Caco-2 (cell line): ENCODE measurements around the gene SESN2. TPM values are rescaled to one million over a fixed set of nuclear protein-coding genes. Genes with fewer than 3 reads are reported as not detected.

Experiments used
- BruUV-seq: library from RNA; stranded (reverse); fragments of 400-500 nt; replicated peaks from 2 replicates; lab custom pipeline; 2021; lab: Mats Ljungman, UMichigan
- CTCF ChIA-PET: fragments of 300-600 bp; sonication (Branson Sonifier 250); formaldehyde crosslinking; loops from one replicate; lab custom pipeline; 2022; ENCODE audit warnings: antibody characterized with exemption; lab: Charles Lee
- POLR2A ChIA-PET: fragments of 300-600 bp; sonication (Branson Sonifier 250); formaldehyde crosslinking; loops from one replicate; lab custom pipeline; 2022; ENCODE audit warnings: antibody characterized with exemption; lab: Charles Lee
- DNase-seq, 2 experiments: peaks; one replicate each; pipeline versions ENCODE4 v3.0.0 to v3.0.0-alpha.2; 2020 to 2022
- H3K27me3 ChIP-seq: replicated peaks from 2 replicates; pipeline ENCODE4 v1.6.0; 2011; ENCODE audit warnings: low read length; ENCODE audit not compliant: control insufficient read depth, insufficient read depth
- H3K36me3 ChIP-seq: 2 replicates; pipeline ENCODE4 v1.5.1; 2011; ENCODE audit warnings: low read length; ENCODE audit not compliant: control insufficient read depth, insufficient read depth
- H3K4me1 ChIP-seq: fragments of 250-450 bp; sonication (Bioruptor Pico); 2 replicates; pipeline ENCODE4 v1.5.1; 2020; ENCODE audit warnings: mild to moderate bottlenecking
- H3K4me3 ChIP-seq: 2 replicates; pipeline ENCODE4 v1.5.1; 2011; ENCODE audit warnings: low read depth, mild to moderate bottlenecking, control low read depth, low read length
- H3K9me3 ChIP-seq: fragments of 250-450 bp; sonication (Bioruptor Pico); 2 replicates; pipeline ENCODE4 v1.5.1; 2020; ENCODE audit warnings: mild to moderate bottlenecking, moderate library complexity
- H3K27ac Mint-ChIP-seq: one replicate; pipeline ENCODE4 v1.8.0; 2022; ENCODE audit warnings: mixed read lengths; ENCODE audit not compliant: unreplicated experiment
- H3K27me3 Mint-ChIP-seq: one replicate; pipeline ENCODE4 v1.8.0; 2022; ENCODE audit warnings: mixed read lengths; ENCODE audit not compliant: insufficient read depth, unreplicated experiment
- H3K36me3 Mint-ChIP-seq: one replicate; pipeline ENCODE4 v1.8.0; 2022; ENCODE audit warnings: mild to moderate bottlenecking, mixed read lengths; ENCODE audit not compliant: insufficient read depth, unreplicated experiment
- H3K4me1 Mint-ChIP-seq: one replicate; pipeline ENCODE4 v1.8.0; 2022; ENCODE audit warnings: low read depth, mixed read lengths; ENCODE audit not compliant: unreplicated experiment
- H3K4me3 Mint-ChIP-seq: one replicate; pipeline ENCODE4 v1.8.0; 2022; ENCODE audit warnings: mild to moderate bottlenecking, moderate library complexity, mixed read lengths; ENCODE audit not compliant: unreplicated experiment
- H3K9me3 Mint-ChIP-seq: one replicate; pipeline ENCODE4 v1.8.0; 2022; ENCODE audit warnings: mixed read lengths; ENCODE audit not compliant: unreplicated experiment
- intact Hi-C: fragments of 100-400 bp; cut with micrococcal nuclease; formaldehyde crosslinking; loops from one replicate; pipeline ENCODE4 v1.10.0; 2022; ENCODE audit not compliant: unreplicated experiment
- total RNA-seq: library from RNA; stranded (reverse); gene quantifications from 2 replicates; pipeline ENCODE4 v1.2.3, GENCODE V29; 2022
- TF ChIP-seq, protein P1 (sequence below), 2 experiments: fragments of 200-600 bp in 1 of 2; IDR thresholded peaks; 1 replicate in 1 of 2; 2 replicates in 1 of 2; pipeline versions ENCODE4 v1.5.1 to v1.8.0; 2011 to 2022; ENCODE audit warnings: antibody characterized with exemption in 1 of 2, control low read depth in 1 of 2, inconsistent platforms in 1 of 2, low read depth in 1 of 2, low read length in 1 of 2, mild to moderate bottlenecking in 1 of 2, moderate library complexity in 1 of 2; ENCODE audit not compliant: insufficient read depth in 1 of 2, severe bottlenecking in 1 of 2, unreplicated experiment in 1 of 2

Gene SESN2
- total RNA-seq, 1 experiment from 2014 or later: 34.5 TPM

DNA sequence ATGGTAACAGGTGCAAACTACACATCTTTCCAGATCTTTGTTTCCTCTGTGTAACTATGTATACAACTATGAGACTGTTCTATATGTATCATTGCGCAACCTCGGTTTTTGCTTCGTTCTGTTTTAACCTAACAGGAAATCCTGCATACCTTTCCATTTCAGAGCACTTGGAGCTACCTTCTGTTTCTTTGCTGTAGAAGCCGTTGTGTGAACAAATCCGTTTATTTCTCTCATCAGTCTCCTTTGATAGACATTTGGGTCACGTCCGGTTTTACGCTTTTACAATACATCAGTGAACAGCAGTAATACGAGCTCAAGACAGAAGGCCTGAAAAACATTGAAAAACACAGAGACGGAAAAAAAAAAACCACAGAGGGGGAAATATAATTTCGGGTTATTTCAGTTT lies 12.9 kb upstream of the SESN2 start:
- Mint-ChIP-seq H3K27ac (no peak overlapping the region), H3K4me3 (no peak overlapping the region), H3K36me3 (peaks cover 6% of the 10 kb centered on the region), H3K27me3 (no peaks in the 10 kb centered on the region), H3K4me1 (peaks cover 39% of the 10 kb centered on the region), H3K9me3 (no peaks in the 10 kb centered on the region)
- Histone ChIP-seq H3K27me3 (no peaks in the 10 kb centered on the region), H3K36me3 (no peaks in the 10 kb centered on the region), H3K4me3 (no peak overlapping the region), H3K9me3 (no peaks in the 10 kb centered on the region), H3K4me1 (peaks cover 11% of the 10 kb centered on the region)
- TF ChIP-seq, protein P1, sequence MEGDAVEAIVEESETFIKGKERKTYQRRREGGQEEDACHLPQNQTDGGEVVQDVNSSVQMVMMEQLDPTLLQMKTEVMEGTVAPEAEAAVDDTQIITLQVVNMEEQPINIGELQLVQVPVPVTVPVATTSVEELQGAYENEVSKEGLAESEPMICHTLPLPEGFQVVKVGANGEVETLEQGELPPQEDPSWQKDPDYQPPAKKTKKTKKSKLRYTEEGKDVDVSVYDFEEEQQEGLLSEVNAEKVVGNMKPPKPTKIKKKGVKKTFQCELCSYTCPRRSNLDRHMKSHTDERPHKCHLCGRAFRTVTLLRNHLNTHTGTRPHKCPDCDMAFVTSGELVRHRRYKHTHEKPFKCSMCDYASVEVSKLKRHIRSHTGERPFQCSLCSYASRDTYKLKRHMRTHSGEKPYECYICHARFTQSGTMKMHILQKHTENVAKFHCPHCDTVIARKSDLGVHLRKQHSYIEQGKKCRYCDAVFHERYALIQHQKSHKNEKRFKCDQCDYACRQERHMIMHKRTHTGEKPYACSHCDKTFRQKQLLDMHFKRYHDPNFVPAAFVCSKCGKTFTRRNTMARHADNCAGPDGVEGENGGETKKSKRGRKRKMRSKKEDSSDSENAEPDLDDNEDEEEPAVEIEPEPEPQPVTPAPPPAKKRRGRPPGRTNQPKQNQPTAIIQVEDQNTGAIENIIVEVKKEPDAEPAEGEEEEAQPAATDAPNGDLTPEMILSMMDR (IDR thresholded peaks at IDR 0.05; ENCODE audit: insufficient read depth in 1 of 2, low read depth in 1 of 2, low read length in 1 of 2, severe bottlenecking in 1 of 2, unreplicated experiment in 1 of 2): no peak
- no TSS peak for BruUV-seq
- no peak for DNase-seq
- intact Hi-C loops: loop anchor here (5.0 kb wide), 1 partner anchor 266 kb away; no protein-coding TSS in a partner anchor
- POLR2A ChIA-PET: no interaction called here
- CTCF ChIA-PET: no interaction called here

DNA sequence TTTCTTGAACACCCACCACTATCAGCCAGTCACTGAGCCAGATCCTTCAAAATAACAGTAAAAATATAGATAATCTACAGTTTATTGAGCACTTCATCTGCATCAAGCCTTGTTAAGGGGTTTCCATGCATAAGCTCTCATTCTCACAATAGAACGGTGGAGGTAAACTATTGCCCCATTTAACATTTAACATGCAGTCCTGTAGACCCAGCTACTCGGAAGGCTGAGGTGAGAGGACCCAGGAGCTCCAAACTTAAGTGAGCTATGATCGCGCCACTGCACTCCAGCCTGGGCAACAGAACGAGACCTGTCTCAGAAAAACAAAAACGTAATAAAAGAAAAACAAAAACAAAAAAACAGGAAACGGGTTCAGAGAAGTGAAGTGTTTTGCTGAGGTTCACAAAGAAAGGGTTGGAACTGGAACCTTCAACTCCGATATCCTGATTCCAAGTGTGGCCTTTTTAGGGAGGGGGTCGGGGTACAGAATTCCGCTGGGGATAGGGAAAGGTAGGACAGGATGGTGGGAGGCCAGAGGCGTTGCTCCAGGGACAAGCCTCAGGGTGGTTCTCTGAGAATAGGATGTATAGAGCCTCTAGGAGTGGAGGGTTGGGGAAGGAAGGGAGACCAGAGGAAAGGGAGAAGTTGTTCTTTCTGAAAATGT lies 11.6 kb upstream of the SESN2 start:
- no peak overlapping the region for H3K4me3 ChIP-seq
- Mint-ChIP-seq H3K4me1 (peaks cover 39% of the 10 kb centered on the region), H3K9me3 (no peaks in the 10 kb centered on the region), H3K4me3 (peak overlapping the region; percentile 73), H3K27me3 (no peaks in the 10 kb centered on the region), H3K27ac (peak overlapping the region; percentile 98), H3K36me3 (peaks cover 6% of the 10 kb centered on the region)
- intact Hi-C loops: loop anchor here (1.0 to 5.0 kb wide), 2 partner anchors 121 to 265 kb away; no protein-coding TSS in a partner anchor
- no peaks in the 10 kb centered on the region for H3K36me3 ChIP-seq
- CTCF ChIA-PET: interaction anchor here (0.5 to 2.0 kb wide), 12 partner anchors 10 to 355 kb away, joined by 3 to 21 read pairs (median 5); partner anchors contain the start of genes ATP5IF1, MED18 and SESN2
- peaks cover 11% of the 10 kb centered on the region for H3K4me1 ChIP-seq
- TF ChIP-seq, protein P1 (IDR thresholded peaks at IDR 0.05; ENCODE audit: insufficient read depth in 1 of 2, low read depth in 1 of 2, low read length in 1 of 2, severe bottlenecking in 1 of 2, unreplicated experiment in 1 of 2): no peak
- H3K27me3 ChIP-seq: no peaks in the 10 kb centered on the region
- no peak for DNase-seq
- POLR2A ChIA-PET: interaction anchor here (2.0 kb wide), 1 partner anchor 12 kb away, joined by 9 read pairs; the partner anchor contains the start of gene ATP5IF1
- BruUV-seq: no TSS peak
- no peaks in the 10 kb centered on the region for H3K9me3 ChIP-seq

DNA sequence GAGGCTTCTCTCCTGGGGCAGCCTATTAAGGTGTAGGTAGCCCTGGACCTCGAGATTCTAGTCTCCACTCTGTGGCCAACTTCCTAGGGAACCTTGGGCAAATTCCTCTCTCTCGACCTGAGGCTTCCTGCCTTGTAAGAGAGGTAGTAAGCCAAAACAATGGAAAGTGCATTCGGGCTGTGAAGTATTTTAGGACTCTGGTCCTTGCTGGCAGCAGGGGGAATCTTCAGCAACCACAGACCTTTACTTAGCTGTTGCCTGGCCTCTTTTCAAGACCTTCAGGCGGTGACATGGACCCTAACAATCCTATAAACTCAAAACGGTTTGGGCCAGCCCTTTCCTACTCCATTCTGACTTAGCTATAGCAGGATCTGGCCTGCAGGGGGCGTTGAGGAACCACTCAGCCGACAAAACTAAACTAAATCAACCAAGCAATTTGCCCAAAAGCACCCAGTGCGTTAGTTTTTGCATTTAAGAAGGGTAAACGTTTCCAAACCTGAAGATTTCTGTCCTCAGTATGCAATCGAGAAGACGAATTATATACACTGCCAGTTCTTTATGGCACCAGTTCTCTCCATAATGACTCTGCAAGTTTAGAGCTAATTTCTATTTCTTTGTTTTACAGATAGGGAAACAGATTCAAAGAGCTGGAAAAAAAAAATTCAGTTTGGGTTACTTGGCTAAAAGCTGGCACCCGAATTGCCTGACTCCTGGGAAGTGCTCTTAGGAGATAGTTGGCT lies 10.9 kb upstream of the SESN2 start:
- no TSS peak for BruUV-seq

More for the DNA sequence above, 10.9 kb upstream of the SESN2 start:
- Mint-ChIP-seq H3K4me1 (peaks cover 38% of the 10 kb centered on the region), H3K27ac (peak overlapping the region; percentile 98), H3K4me3 (peak overlapping the region; percentile 73), H3K9me3 (no peaks in the 10 kb centered on the region), H3K27me3 (no peaks in the 10 kb centered on the region), H3K36me3 (peaks cover 6% of the 10 kb centered on the region)
- Histone ChIP-seq H3K9me3 (no peaks in the 10 kb centered on the region), H3K4me1 (peaks cover 11% of the 10 kb centered on the region), H3K36me3 (no peaks in the 10 kb centered on the region), H3K4me3 (no peak overlapping the region), H3K27me3 (no peaks in the 10 kb centered on the region)
- TF ChIP-seq, protein P1 (IDR thresholded peaks at IDR 0.05; ENCODE audit: insufficient read depth in 1 of 2, low read depth in 1 of 2, low read length in 1 of 2, severe bottlenecking in 1 of 2, unreplicated experiment in 1 of 2): peak; percentile 73 to 83
- POLR2A ChIA-PET: interaction anchor here (0.6 to 2.0 kb wide), 7 partner anchors 10 to 234 kb away, joined by 3 to 9 read pairs (median 4); partner anchors contain the start of genes ATP5IF1 and MED18
- intact Hi-C loops: loop anchor here (1.0 to 5.0 kb wide), 2 partner anchors 120 to 264 kb away; no protein-coding TSS in a partner anchor
- CTCF ChIA-PET: interaction anchor here (0.5 to 2.0 kb wide), 18 partner anchors 9 to 354 kb away, joined by 3 to 21 read pairs (median 4); partner anchors contain the start of genes ATP5IF1, EYA3, MED18 and PHACTR4
- peak; percentile 56 to 75 for DNase-seq
